ENCODE measurements around the gene NUP205.

Gene NUP205

GRCh38 chr7:135562720-135563119, 5.0 kb downstream of the NUP205 start:
- DNase-seq (ENCODE audit: low spot score): no peak
- H3K14ac ChIP-seq (ENCODE audit: low read length): no peak overlapping the region
- H3K4me2 ChIP-seq (ENCODE audit: insufficient read depth, low read length, poor library complexity, severe bottlenecking): no peak overlapping the region
- no peak overlapping the region for H2BK15ac ChIP-seq (ENCODE audit: low read length)
- no peaks in the 10 kb centered on the region for H3K27me3 ChIP-seq (ENCODE audit: control insufficient read depth in 3 of 3, insufficient read depth in 3 of 3, low read depth in 1 of 3, low read length in 3 of 3)
- H2BK12ac ChIP-seq (ENCODE audit: low read length): no peak overlapping the region
- H3K9ac ChIP-seq (ENCODE audit: low read depth, low read length, poor library complexity): no peak overlapping the region
- H3K27ac ChIP-seq (replicated peaks; ENCODE audit: low read length): no peak overlapping the region
- H4K91ac ChIP-seq (ENCODE audit: low read depth, low read length, poor library complexity): no peak overlapping the region
- H3K4me3 ChIP-seq (ENCODE audit: low read length in 2 of 2): no peak overlapping the region
- H2BK120ac ChIP-seq (ENCODE audit: low read depth, low read length): no peak overlapping the region
- no peak overlapping the region for H3K4ac ChIP-seq (ENCODE audit: low read length)
- no peak overlapping the region for H3K18ac ChIP-seq (ENCODE audit: low read length)
- no peak overlapping the region for H2AFZ ChIP-seq (ENCODE audit: low read length)
- no CpG with 5 or more reads among the region's 8 CpGs for WGBS, 2 donors (ENCODE audit: extremely low coverage in 2 of 2, insufficient read length in 2 of 2, insufficient replicate concordance in 1 of 2)
- H3K4me1 ChIP-seq (ENCODE audit: control insufficient read depth in 2 of 2, insufficient read depth in 1 of 2, low read depth in 1 of 2, low read length in 2 of 2): peaks cover 0 to 3% of the 10 kb centered on the region in 2 donors
- H2AK5ac ChIP-seq (ENCODE audit: low read depth, low read length): no peak overlapping the region
- H4K8ac ChIP-seq (ENCODE audit: low read depth, low read length): no peak overlapping the region
- H3K23ac ChIP-seq (ENCODE audit: low read depth, low read length, poor library complexity): no peak overlapping the region
- H3K79me1 ChIP-seq (ENCODE audit: low read depth, low read length): peaks cover 6% of the 10 kb centered on the region
- peaks cover 0 to 1% of the 10 kb centered on the region in 2 donors for H3K9me3 ChIP-seq (replicated peaks in 1 of 2; ENCODE audit: control insufficient read depth in 2 of 2, insufficient read depth in 1 of 2, low read depth in 1 of 2, low read length in 2 of 2)
- H2BK5ac ChIP-seq (ENCODE audit: low read length): no peak overlapping the region
- H3K36me3 ChIP-seq (replicated peaks in 1 of 2; ENCODE audit: control insufficient read depth in 2 of 2, insufficient read depth in 2 of 2, low read length in 2 of 2): peaks cover 0 to 43% of the 10 kb centered on the region in 2 donors

GRCh38 chr7:135571834-135572233, 14.1 kb downstream of the NUP205 start:
- no peaks in the 10 kb centered on the region for H3K4me1 ChIP-seq (ENCODE audit: control insufficient read depth in 2 of 2, insufficient read depth in 1 of 2, low read depth in 1 of 2, low read length in 2 of 2)
- H3K27ac ChIP-seq (replicated peaks; ENCODE audit: low read length): no peak overlapping the region
- H3K27me3 ChIP-seq (ENCODE audit: control insufficient read depth in 3 of 3, insufficient read depth in 3 of 3, low read depth in 1 of 3, low read length in 3 of 3): no peaks in the 10 kb centered on the region
- no peak overlapping the region for H3K14ac ChIP-seq (ENCODE audit: low read length)
- no peak overlapping the region for H3K4ac ChIP-seq (ENCODE audit: low read length)
- no peak overlapping the region for H2BK120ac ChIP-seq (ENCODE audit: low read depth, low read length)
- no peak overlapping the region for H3K4me3 ChIP-seq (ENCODE audit: low read length in 2 of 2)
- no peak overlapping the region for H4K91ac ChIP-seq (ENCODE audit: low read depth, low read length, poor library complexity)
- no peak overlapping the region for H3K4me2 ChIP-seq (ENCODE audit: insufficient read depth, low read length, poor library complexity, severe bottlenecking)
- no peak overlapping the region for H3K9ac ChIP-seq (ENCODE audit: low read depth, low read length, poor library complexity)
- no peak overlapping the region for H3K23ac ChIP-seq (ENCODE audit: low read depth, low read length, poor library complexity)
- no peak overlapping the region for H3K18ac ChIP-seq (ENCODE audit: low read length)
- H3K9me3 ChIP-seq (replicated peaks in 1 of 2; ENCODE audit: control insufficient read depth in 2 of 2, insufficient read depth in 1 of 2, low read depth in 1 of 2, low read length in 2 of 2): no peaks in the 10 kb centered on the region
- WGBS, 2 donors (ENCODE audit: extremely low coverage in 2 of 2, insufficient read length in 2 of 2, insufficient replicate concordance in 1 of 2): no CpG with 5 or more reads among the region's 3 CpGs
- no peak overlapping the region for H2AK5ac ChIP-seq (ENCODE audit: low read depth, low read length)
- H3K79me1 ChIP-seq (ENCODE audit: low read depth, low read length): no peaks in the 10 kb centered on the region
- no peak overlapping the region for H2BK12ac ChIP-seq (ENCODE audit: low read length)
- H2BK5ac ChIP-seq (ENCODE audit: low read length): no peak overlapping the region
- H2AFZ ChIP-seq (ENCODE audit: low read length): no peak overlapping the region
- no peak overlapping the region for H2BK15ac ChIP-seq (ENCODE audit: low read length)
- H4K8ac ChIP-seq (ENCODE audit: low read depth, low read length): no peak overlapping the region
- DNase-seq (ENCODE audit: low spot score): no peak
- peaks cover 20 to 66% of the 10 kb centered on the region in 2 donors for H3K36me3 ChIP-seq (replicated peaks in 1 of 2; ENCODE audit: control insufficient read depth in 2 of 2, insufficient read depth in 2 of 2, low read length in 2 of 2)

- Histone ChIP-seq H4K8ac (ENCODE audit: low read depth, low read length) (no peak overlapping the region), H4K91ac (ENCODE audit: low read depth, low read length, poor library complexity) (no peak overlapping the region), H3K27ac (replicated peaks; ENCODE audit: low read length) (no peak overlapping the region), H3K27me3 (ENCODE audit: control insufficient read depth in 3 of 3, insufficient read depth in 3 of 3, low read depth in 1 of 3, low read length in 3 of 3) (no peaks in the 10 kb centered on the region), H3K4me1 (ENCODE audit: control insufficient read depth in 2 of 2, insufficient read depth in 1 of 2, low read depth in 1 of 2, low read length in 2 of 2) (no peaks in the 10 kb centered on the region), H3K79me1 (ENCODE audit: low read depth, low read length) (no peaks in the 10 kb centered on the region), H3K9ac (ENCODE audit: low read depth, low read length, poor library complexity) (no peak overlapping the region), H3K4me3 (ENCODE audit: low read length in 2 of 2) (no peak overlapping the region), H2BK12ac (ENCODE audit: low read length) (no peak overlapping the region), H2BK120ac (ENCODE audit: low read depth, low read length) (no peak overlapping the region), H3K9me3 (replicated peaks in 1 of 2; ENCODE audit: control insufficient read depth in 2 of 2, insufficient read depth in 1 of 2, low read depth in 1 of 2, low read length in 2 of 2) (no peaks in the 10 kb centered on the region), H3K36me3 (replicated peaks in 1 of 2; ENCODE audit: control insufficient read depth in 2 of 2, insufficient read depth in 2 of 2, low read length in 2 of 2) (peaks cover 25 to 81% of the 10 kb centered on the region in 2 donors), H3K18ac (ENCODE audit: low read length) (no peak overlapping the region), H3K14ac (ENCODE audit: low read length) (no peak overlapping the region), H3K4me2 (ENCODE audit: insufficient read depth, low read length, poor library complexity, severe bottlenecking) (no peak overlapping the region), H2BK5ac (ENCODE audit: low read length) (no peak overlapping the region), H2AK5ac (ENCODE audit: low read depth, low read length) (no peak overlapping the region), H2AFZ (ENCODE audit: low read length) (no peak overlapping the region), H3K23ac (ENCODE audit: low read depth, low read length, poor library complexity) (no peak overlapping the region), H3K4ac (ENCODE audit: low read length) (no peak overlapping the region), H2BK15ac (ENCODE audit: low read length) (no peak overlapping the region)
- DNase-seq (ENCODE audit: low spot score): no peak
- WGBS, 2 donors (ENCODE audit: extremely low coverage in 2 of 2, insufficient read length in 2 of 2, insufficient replicate concordance in 1 of 2): no CpG with 5 or more reads among the region's 2 CpGs
These were observed 15.8 kb downstream of the NUP205 start for GRCh38 chr7:135573541-135573940.

- H3K14ac ChIP-seq (ENCODE audit: low read length): no peak overlapping the region
- no peak overlapping the region for H2BK15ac ChIP-seq (ENCODE audit: low read length)
- no peak overlapping the region for H2BK12ac ChIP-seq (ENCODE audit: low read length)
- H3K4ac ChIP-seq (ENCODE audit: low read length): no peak overlapping the region
- H3K27me3 ChIP-seq (ENCODE audit: control insufficient read depth in 3 of 3, insufficient read depth in 3 of 3, low read depth in 1 of 3, low read length in 3 of 3): no peaks in the 10 kb centered on the region
- no peaks in the 10 kb centered on the region for H3K4me1 ChIP-seq (ENCODE audit: control insufficient read depth in 2 of 2, insufficient read depth in 1 of 2, low read depth in 1 of 2, low read length in 2 of 2)
- H3K9ac ChIP-seq (ENCODE audit: low read depth, low read length, poor library complexity): no peak overlapping the region
- H3K23ac ChIP-seq (ENCODE audit: low read depth, low read length, poor library complexity): no peak overlapping the region
- H4K91ac ChIP-seq (ENCODE audit: low read depth, low read length, poor library complexity): no peak overlapping the region
- H3K4me2 ChIP-seq (ENCODE audit: insufficient read depth, low read length, poor library complexity, severe bottlenecking): no peak overlapping the region
- WGBS, 2 donors (ENCODE audit: extremely low coverage in 2 of 2, insufficient read length in 2 of 2, insufficient replicate concordance in 1 of 2): no CpG with 5 or more reads among the region's 4 CpGs
- no peak overlapping the region for H3K27ac ChIP-seq (replicated peaks; ENCODE audit: low read length)
- no peak overlapping the region for H2AK5ac ChIP-seq (ENCODE audit: low read depth, low read length)
- no peak overlapping the region for H3K4me3 ChIP-seq (ENCODE audit: low read length in 2 of 2)
- no peak for DNase-seq (ENCODE audit: low spot score)
- H2BK5ac ChIP-seq (ENCODE audit: low read length): no peak overlapping the region
- H3K18ac ChIP-seq (ENCODE audit: low read length): no peak overlapping the region
- H3K9me3 ChIP-seq (replicated peaks in 1 of 2; ENCODE audit: control insufficient read depth in 2 of 2, insufficient read depth in 1 of 2, low read depth in 1 of 2, low read length in 2 of 2): no peaks in the 10 kb centered on the region
- no peak overlapping the region for H4K8ac ChIP-seq (ENCODE audit: low read depth, low read length)
- H3K79me1 ChIP-seq (ENCODE audit: low read depth, low read length): peaks cover 1% of the 10 kb centered on the region
- H2AFZ ChIP-seq (ENCODE audit: low read length): no peak overlapping the region
- H3K36me3 ChIP-seq (replicated peaks in 1 of 2; ENCODE audit: control insufficient read depth in 2 of 2, insufficient read depth in 2 of 2, low read length in 2 of 2): peaks cover 30 to 96% of the 10 kb centered on the region in 2 donors
- H2BK120ac ChIP-seq (ENCODE audit: low read depth, low read length): no peak overlapping the region
These were observed 17.6 kb downstream of the NUP205 start for GRCh38 chr7:135575296-135575695.

Measured in neuronal stem cell (in vitro differentiated cells).